GM20000 (cell line): ENCODE results near the gene OR2D2.
"Not testable (repeated sequence)": the region's sequence is repeated elsewhere in the genome, so short reads cannot be mapped to it uniquely, and the experiment has no call there.

ENCODE experiments used
- DNase-seq: peaks from one replicate; pipeline ENCODE4 v3.0.0; 2012; ENCODE audit warnings: low spot score
- CTCF ChIP-seq: IDR thresholded peaks from 2 replicates; pipeline ENCODE4 v1.5.1; 2012; ENCODE audit warnings: mild to moderate bottlenecking, control low read depth; ENCODE audit errors: extremely low read depth, missing control alignments

The OR2D2 gene

GRCh38 chr11:6900327-6900999, 8.2 kb upstream of the OR2D2 start:
- TF ChIP-seq CTCF, result no peak
- no peak for DNase-seq

GRCh38 chr11:6898911-6899310, 6.6 kb upstream of the OR2D2 start:
- no peak for TF ChIP-seq CTCF
- no peak for DNase-seq

GRCh38 chr11:6895010-6895409, 2.7 kb upstream of the OR2D2 start:
- no peak for TF ChIP-seq CTCF

GRCh38 chr11:6894097-6894496, 1.8 kb upstream of the OR2D2 start:
- no peak for DNase-seq
- TF ChIP-seq CTCF, result no peak

More at GRCh38 chr11:6895010-6895409, 2.7 kb upstream of the OR2D2 start:
- peak; percentile 17 for DNase-seq

GRCh38 chr11:6889835-6890234, 2.5 kb downstream of the OR2D2 start:
- TF ChIP-seq CTCF, result no peak
- DNase-seq, result no peak

- TF ChIP-seq CTCF, result no peak
- DNase-seq, result no peak
These were observed 3.5 kb downstream of the OR2D2 start for GRCh38 chr11:6888830-6889229.

- not testable (repeated sequence) for DNase-seq
These were observed 4.6 kb downstream of the OR2D2 start for GRCh38 chr11:6887711-6888110.

- TF ChIP-seq CTCF, result no peak
- no peak for DNase-seq
These were observed 9.5 kb downstream of the OR2D2 start for GRCh38 chr11:6882751-6883150.
